NCI-H2227 (cell line): ENCODE results near the gene OSBPL5.

ENCODE experiments used
- DNase-seq: peaks from one replicate; lab custom pipeline; 2025; ENCODE audit not compliant: unreplicated experiment; lab: John Stamatoyannopoulos, UW

Gene OSBPL5

DNA sequence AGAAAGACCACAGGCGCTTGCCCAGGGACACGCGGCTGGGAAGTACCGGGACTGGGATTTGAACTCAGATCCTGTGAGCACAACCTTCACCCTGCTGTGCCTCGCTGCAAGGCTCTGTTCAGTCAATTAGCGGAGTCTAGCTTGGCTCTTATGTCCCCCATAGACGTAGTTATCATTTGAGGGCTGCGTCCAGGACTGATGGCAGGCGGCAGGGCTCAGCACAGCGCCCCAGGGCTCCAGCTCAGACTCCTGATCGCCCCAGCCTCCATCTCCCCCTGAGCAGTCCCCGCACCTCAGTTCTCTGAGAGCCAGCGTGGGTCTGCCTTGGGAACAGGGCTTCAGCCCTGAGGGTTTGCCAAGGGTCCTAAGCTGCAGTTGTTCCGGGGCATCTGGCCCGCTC lies 33.7 kb upstream of the OSBPL5 start:
- no peak for DNase-seq

DNA sequence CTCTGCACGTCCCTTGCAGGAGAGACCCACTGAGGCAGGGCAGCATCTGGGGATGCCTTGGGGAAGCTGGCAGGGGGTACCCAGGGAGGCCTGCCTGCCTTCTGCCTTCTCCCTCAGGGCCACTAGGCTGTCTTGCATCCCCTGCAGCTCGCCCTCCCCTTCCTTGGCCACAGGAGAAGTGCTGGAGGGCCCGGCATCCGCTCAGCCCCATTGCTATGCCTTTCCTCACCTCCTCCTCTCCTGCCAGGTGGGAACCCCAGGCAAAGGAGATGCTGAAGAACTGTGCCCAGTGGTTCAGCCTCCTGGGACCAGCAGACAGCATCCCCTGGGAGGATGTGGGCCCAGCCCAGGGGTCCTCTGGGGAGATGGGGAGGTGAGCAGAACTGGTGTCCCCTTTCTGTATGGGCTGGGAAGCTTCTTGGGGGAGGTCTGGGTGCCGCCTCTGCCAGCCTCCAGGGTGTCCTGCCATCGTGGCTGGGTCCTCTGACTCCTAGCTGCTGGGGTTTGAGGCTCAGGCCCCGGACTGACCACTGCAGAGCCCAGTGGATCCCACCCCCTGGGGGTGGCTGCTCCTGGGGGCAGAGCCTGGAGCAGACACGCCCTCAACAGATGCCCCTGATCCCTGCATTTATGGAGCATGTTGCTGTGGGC lies 32.9 kb upstream of the OSBPL5 start:
- DNase-seq: no peak

DNA sequence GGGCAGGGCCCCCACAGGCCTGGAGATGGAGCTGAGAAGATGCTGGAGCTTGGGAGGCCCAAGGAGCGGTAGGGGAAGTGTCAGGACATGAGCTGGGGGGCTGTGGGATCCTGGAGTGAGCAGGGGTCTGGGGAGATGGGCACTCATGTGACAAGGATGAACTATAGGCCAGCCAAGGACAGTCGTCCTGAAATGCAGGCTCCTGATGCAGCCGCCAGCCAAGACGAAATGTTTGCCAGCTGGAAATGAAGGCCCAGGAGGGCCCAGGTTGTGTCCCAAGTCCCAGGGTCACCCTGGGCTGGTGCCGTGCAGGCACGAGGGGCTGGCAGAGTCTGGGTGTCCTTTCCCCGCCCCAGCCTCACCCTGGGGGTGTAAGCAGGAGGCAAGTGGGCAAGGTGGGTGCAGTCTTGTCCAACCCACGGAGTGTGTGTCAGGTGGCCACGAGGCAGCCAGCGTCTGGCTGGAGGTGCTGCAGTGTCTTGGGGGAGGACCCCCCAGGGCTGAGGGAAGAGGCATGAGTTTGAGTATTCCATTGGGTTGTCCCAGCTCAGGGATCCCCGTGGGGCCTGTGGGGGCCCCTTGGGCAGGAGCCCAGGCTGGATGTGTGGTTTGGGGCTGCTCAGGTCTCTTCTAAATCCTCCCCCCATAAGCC lies 32.1 kb upstream of the OSBPL5 start:
- DNase-seq: no peak

DNA sequence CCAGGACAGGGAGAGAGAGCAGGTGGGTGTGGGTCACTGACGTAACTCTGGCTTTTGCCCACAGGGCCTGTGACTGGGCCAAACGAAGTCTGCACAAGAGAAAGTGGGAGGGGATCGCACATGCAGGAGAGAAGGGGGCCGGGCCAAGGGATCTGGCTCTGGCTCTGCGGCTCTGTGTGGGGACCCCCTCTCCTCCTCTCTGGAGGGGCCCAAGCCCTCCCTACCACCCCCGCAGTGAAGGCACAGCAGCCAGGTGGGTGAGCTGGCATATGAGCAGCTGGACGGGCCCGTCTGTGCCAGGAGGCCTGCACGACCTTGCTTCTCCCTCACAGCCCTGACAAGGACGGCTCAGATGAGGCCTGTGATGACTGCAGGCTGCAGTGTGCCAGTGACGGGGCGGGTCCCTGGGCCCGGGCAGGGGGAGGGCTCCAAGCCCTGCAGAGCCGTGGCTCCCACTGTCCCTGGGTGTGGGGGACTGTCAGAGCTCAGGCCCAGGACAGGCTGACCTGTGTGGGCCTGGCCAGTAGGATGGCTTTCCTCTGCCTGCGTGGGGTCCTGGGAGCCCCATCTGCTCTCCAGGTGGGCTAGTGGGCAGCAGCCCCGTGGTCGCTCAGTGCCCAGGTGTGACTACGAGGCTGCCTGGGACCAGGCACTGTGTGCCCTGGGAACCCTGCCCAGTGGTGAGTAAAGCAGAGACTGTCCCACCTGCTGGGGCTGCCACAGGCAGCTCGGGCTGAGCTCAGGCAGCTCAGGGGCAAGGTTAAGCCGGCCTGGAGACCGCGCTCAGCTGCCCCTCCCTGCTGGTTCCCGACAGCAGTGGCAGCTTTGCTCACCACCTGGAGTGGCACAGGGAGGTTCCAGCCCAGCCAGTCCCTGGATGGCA lies 31.3 kb upstream of the OSBPL5 start:
- DNase-seq: no peak

DNA sequence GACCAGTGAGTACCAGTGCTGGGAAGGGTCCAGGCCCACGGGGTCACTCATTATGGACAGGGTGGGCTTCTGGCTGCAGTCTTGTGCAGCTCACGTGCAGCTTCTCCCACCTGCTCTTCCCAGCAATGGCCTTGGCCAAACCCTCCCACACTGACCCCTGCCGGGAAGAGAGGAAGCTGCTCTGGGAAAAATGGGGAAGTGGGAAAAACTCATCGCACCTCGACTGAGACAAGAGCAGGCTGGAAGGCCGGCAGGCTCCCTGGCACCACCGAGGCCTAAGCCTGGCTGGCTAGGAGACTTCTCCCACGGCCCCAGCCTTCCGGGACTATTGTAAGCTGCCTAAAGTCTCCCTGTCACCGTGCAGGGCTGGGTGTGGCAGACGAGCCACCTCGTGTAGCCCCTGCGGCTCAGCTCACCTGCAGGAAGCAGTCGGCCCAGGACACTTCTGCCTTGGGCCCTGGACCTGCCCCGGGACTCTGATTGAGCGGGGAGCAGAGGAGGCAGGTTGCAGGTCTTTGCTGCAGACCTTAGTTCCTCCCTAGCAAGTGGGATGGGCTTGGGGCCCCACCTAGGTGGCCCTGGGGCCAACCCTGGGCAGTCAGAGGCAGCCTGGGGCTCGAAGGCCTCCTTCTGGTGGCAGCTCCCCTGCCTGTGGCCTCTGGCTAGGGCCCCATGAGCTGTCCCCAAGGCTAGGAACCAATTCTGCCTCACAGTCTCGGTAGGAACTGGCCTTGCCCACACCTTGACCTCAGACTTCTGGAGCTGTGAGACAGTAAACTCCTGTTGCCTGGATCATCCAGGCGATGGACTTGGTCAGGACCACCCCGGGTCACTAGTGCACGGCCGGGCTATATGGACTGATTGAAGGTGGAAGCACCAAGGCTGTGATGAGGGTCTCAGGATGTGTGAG lies 30.4 kb upstream of the OSBPL5 start:
- DNase-seq: peak; percentile 38

DNA sequence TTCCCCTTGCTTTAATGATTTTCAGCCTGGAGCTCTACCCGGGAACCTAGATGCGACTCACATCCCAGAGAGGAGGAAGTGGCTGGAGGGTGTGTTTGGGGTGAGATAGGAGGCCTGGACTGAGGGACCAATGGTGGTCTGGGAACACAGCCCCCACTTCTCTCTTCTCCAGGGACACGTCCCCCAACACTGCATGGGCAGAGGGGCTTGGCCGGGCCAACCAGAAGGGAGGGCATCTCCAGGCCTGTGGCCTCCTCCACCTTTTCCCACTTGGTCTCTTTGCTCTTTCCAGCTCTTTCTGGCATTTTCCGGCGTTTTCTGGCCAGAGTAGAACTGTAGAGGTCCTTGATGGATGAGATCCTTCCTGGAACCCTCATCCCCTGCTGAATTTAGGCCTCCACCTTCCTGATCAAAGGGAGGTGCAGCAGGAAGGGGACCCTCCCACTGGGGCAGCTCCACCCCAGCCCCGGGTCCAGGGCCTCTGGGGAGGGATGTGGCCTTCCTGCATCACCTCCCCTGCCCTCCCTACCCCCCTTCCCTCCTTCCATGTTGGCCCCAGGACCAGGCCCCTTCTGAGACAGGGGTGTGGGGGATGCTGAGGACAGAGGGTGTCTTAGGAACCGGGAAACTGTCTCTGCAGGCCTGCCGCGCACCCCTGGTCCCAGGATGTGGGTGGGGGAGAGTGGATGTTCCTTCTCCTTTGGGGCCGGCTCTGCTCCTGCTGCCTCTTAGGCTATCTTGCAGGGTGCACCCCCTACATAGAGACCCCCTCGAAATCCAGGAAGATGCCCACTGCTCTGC lies 29.1 kb upstream of the OSBPL5 start:
- no peak for DNase-seq

DNA sequence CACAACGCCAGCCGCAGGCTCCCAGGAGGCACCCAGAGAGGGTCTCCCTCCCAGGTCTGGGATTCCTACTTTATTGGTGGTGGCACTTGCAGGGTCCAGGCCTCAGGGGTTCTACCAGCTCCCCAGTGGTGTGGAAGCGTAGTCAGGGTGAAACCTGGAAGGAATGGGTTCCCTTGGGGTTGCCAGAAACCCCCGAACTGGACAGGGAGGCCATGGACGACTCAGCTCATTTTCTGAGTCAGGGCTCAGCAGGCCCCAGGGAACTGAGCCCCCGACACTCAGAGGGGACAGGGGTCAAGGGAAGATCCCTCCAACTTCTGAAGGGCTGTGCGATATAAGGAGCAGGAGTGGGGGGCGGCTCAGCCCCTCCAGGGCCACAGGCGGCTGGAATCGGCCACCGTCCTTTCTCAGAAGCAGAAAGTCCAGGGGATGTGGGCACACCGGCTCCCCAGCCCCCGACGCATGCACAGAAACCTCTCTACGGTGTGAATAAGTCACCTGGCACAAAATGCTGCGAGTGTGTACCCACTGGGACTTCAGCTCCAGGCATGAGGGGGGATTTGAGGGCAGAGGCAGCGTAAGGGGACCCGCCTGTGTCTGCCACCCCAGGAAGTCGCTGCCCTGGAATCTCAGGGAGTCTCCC lies 28.4 kb upstream of the OSBPL5 start:
- DNase-seq: no peak

DNA sequence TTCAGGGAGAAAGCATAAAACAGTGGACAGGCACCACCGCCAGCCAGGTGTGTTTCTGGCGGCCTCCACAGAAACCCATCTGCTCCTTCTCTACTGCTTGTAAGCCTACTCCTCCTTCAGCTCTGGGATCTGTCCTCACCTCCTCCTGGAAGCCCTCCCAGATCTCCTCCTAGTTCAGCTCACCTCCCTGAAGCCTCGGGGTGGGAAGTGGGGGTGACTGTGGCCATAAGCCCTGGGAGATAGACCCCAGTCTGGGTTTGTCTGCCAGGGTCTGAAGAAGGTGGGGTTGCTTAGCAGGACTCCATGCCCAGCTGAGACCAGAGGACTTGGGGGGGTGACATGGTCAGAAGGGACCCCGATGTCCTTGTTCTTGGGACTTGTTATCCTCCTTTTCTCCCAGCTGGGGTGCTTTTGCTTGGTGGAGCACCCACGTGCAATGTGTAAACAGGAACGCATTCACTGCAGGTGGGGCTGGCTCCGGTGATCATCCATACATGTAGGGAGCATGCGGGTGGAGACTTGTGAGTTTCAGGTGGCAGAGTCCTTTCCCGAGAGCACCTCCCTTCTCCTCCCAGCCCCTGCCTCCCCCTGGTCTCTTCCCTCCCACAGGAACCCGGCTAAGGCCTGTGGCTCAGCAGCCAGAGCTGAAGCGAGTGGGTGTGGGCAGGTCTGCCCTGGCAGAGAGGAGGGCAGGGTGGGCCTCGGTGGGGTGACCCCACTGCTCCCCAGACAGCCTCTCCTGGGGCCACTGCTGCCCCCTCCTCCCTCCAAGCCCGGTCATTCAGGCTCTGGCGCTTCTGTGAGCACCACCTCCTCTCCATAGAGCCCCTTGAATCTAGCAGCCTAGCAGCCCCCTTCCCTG lies 27.6 kb upstream of the OSBPL5 start:
- DNase-seq: no peak

DNA sequence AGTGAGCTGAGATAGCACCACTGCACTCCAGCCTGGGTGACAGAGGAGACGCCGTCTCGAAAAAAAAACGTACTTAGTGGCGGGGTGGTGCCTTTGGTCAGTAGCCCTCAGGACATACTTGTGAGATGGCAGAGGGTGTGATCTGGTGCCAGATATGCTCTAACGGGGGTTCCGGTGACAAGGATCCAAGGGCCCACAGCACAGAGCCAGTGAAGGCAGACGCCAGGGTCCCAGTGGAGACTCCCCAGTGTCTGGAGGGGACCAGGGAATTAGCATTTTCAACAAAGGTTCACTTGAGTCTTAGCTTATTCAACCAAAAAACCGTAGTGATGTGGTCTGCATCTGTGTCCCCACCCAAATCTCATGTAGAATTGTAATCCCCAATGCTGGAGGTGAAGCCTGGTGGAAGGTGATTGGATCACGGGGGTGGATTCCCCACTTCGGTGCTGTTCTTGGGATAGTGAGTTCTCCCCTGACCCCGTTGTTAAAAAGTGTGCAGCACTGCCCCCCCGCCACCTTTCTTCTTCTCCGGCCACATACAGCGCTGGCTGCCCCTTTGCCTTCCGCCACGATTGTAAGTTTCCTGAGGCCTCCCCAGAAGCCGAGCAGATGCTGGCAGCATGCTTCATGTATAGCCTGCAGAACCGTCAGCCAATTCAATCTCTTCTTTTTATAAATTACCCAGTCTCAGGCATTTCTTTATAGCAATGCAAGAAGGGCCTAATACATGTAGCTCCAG lies 26.6 kb upstream of the OSBPL5 start:
- no peak for DNase-seq

DNA sequence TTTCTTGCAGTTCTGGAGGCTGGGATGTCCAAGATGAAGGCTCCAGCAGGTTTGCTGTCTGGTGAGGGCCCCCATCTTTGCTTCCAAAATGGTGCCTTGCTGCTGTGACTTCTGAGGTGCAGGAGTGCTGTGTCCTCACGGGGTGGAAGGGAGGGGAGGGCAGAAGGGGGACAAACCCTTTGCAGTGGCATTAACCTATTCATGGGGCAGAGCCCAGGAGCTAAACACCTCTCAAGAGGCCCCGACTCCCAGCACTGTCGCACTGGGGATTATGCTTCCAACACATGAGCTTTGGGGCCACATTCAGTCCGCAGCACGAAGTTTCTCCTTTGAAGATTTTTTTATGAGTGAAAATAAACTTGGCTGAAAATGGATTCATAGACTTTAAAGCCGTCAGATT lies 25.5 kb upstream of the OSBPL5 start:
- DNase-seq: no peak

DNA sequence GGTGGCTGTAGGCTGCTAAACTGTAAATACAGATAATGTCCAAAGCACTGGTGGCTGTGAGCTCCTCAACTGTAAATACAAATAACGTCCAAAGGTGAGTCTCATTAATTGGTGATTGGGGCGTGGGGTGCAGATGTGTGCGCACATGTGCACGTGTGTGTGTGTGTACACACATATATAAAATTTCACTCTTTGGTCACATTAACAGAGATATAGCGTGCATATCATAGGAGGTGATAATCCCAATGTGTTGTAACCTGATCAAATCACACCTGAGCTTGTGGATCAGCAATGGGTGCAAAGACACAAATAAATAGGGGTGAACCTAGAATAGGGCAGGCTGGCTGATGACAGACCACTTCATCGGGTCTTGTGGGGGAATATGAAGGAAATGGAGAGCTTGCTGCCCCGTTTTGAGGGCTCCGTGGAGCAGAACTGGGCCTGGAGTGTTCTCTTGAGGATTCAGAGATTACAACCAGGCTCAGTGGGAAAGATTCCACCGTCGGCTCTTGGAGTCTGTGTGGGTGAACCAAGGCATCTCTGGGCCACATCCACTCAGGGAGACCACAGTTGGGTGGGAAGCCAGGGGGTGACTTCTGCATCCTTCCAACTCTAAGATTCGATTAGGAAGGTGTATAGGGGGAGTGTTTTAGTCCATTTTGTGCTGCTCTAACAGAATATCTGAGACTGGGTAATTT lies 24.9 kb upstream of the OSBPL5 start:
- DNase-seq: no peak

DNA sequence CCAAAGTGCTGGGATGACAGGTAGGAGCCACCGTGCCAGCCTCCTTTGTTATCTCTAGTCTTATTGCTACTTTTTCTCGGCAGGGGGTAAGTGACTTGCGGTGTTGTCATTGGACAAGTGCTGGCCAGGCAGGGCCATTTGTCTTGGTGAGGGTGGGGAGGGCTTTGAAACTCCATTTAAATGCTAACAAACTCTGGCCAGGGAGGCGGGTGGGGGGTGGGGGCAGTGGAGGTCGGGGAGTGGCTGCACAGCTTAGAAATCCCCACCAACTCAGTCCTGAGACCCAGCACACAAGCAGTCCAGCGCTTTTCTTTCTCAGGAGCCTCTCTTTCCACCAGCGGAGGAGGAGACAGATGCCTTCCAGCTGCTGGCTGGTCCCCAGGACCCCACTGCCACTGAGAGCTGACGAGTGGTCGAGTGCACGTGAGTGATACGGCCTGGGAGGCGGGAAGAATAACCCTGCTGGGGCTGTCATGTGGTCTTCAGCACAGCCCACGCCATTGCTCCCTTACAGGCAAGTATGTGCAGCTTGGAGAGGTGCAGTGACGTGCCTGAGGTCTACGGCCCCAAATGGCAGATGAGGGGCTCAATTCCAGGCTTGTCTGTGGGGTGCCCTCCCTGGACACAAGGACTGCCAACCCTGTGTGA lies 24.2 kb upstream of the OSBPL5 start:
- DNase-seq: no peak

DNA sequence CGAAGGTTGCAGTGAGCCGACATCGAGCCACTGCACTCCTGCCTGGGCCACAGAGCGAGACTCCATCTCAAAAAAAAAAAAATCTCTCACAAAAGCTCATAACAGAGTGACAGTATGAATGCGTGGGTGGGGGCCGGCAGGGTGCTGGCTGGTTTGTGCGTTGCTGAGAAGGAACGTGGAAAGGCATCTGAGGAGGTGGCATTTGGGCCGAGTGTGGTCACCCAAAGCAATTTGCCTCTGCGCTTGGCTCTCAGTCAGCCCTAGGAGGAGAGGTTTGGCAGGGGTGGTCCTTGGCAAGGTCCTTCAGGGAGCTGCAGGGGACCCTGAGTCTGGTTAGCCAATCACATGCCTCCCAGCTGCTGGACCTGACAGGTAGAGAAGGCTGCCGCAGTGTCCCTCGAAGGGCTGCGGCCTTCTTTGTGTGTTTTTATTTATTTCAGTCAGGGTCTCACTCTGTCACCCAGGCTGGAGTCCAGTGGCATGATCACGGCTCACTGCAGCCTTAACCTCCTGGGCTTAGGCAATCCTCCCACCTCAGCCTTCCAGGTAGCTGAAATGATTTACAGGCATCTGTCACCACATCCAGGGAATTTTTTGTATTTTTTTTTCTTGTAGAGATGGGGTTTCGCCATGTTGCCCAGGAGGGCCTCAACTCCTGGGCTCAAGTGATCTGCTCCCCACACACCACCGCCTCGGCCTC lies 23.5 kb upstream of the OSBPL5 start:
- DNase-seq: no peak

DNA sequence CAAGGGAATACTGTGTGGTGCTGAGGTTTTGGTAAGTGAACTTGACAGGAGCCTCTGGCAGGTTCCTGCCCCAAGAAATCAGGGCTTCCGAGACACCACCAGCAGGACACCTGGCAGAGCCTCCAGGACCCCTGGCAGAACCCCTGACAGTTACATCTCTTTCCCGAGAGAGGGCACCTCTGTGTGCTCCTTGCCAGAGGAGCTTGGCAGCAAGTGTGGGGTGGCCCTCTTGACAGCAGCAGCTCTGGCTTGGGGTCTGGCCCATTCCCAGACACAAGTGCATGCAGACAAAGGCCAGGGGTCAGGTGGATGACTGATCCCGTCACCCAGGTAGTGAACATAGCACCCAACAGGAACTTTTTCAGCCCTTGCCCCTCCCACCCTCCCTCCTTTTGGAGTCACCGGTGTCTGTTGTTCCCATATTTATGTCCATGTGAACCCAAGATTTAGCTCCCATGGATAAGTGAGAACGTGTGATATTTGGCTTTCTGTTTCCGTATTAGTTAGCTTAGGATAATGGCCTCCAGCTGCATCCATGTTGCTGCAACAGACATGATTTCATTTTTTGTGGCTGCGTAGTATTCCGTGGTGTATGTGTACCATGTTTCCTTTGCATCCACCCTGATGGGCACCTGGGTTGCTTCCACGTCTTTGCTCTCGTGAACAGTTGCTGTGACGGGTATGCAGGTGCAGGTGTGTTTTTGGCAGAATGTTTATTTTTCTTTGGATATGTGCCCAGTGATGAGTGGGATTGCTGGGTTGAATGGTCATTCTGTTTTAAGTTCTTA lies 21.2 kb upstream of the OSBPL5 start:
- DNase-seq: no peak

DNA sequence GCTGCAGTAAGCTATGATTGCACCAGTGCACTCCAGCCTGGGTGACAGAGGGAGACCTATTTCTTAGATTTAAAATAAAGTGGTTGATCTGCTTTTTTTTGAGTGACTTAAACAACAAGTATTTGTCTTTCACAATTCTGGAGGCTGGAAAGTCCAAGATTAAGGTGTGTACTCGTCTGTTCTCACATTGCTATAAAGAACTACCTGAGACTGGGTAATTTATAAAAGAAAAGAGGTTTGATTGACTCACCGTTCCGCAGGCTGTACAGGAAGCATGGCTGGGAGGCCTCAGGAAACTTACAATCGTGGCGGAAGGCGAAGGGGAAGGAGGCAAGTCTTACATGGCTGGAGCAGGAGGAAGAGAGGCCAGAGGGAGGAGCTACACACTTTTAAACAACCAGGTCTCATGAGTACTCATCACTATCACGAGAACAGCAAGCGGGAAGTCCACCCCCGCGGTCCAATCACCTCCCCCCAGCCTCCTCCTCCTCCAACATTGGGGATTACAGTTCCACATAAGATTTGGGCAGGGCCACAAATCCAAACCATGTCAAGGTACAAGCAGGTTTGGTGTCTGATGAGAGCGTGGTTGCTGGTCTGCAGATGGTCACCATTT lies 19.7 kb upstream of the OSBPL5 start:
- no peak for DNase-seq
